D721Med (cell line): Measurements from ENCODE around the gene KLF15.

Experiments used
- DNase-seq: peaks from one replicate; pipeline ENCODE4 v3.0.0; 2011; ENCODE audit warnings: low spot score; ENCODE audit not compliant: insufficient read length
- FAIRE-seq: peaks from 2 replicates; lab custom pipeline; 2011; peaks lifted over from hg19 to GRCh38; lab: Jason Lieb, UNC
- CTCF ChIP-seq: IDR thresholded peaks from 2 replicates; pipeline ENCODE4 v1.5.1; 2012; ENCODE audit warnings: mild to moderate bottlenecking, control low read depth; ENCODE audit not compliant: insufficient read depth; ENCODE audit errors: missing control alignments

Gene KLF15

GRCh38 chr3:126357295-126358037, at the start of gene KLF15:
Gene KLF15, minus strand, starts transcription at chr3:126357408. Its CDS starts 4,486 bp downstream, at chr3:126352922.
- TF ChIP-seq CTCF = no peak
- FAIRE-seq (no peak), DNase-seq (peak; percentile 87)

DNA sequence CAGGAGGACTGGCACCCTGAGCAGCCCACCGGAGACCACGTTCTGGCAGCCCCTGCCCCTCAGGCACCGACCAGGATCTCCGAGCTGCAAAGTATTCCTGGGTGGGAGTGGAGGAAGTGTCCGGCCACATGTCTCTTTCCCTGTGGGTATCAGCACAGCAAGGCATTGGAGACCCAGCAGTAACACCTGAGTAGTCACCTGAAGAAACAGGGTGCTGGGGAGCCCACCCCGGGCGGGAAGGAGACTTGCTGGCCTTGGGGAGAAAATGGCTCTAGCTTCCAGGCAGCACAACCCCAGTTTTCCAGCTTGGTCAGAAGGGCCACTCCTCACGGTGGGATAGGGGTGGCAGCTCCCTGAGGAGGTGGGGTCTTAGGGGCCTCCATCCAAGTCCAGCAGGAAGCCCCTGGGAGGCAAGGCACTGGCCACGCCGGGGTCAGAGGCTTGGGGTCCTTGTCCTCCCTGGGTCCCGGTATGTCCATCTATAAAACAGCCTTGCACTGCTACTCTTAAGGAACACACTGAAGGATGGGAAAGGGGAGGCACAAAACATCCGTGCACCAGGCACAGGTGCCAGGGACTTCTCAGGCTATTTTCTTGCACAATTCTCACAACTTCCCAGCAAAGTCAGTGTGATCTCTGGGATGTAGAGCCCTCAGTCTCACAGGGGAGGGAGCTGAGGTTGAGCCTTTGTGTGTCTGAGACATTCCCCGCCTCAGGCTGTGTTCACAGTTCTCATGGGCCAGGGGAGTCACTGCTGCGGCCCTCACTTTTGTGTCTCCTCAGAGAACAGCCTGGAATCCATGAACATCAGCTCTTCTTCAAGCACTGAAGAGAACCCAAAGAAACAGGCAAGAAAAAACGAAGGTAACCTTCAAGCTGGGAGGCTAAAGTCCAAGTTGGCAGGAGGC, 49.4 kb upstream of the KLF15 start:
- DNase-seq (no peak), FAIRE-seq (no peak)
- no peak for TF ChIP-seq CTCF

GRCh38 chr3:126402666-126403302, 45.6 kb upstream of the KLF15 start:
- FAIRE-seq (no peak), DNase-seq (no peak)
- TF ChIP-seq CTCF = no peak

GRCh38 chr3:126402178-126402577, 45.0 kb upstream of the KLF15 start:
- DNase-seq (no peak), FAIRE-seq (no peak)
- no peak for TF ChIP-seq CTCF

GRCh38 chr3:126401611-126402160, 44.5 kb upstream of the KLF15 start:
- DNase-seq (no peak), FAIRE-seq (no peak)
- TF ChIP-seq CTCF = no peak

DNA sequence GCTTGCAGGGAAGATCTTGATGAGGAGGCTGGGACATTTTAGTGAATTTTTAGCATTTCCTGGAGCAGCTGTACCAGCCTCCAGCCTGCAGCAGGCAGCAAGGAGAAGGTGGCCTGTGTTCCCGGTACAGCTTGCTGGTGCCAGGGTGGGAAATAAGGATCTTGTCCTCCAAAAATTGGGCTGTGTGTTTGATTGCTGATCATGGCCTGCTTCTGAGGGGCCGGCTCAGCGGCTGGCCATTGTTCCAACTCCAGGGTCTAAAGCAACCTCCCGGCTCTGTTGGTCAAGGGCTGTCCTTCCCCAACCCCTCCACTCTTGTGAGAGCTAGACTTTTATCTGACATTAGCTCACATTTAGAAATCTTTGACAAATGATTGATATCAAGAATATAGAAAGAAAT, 42.5 kb upstream of the KLF15 start:
- no peak for DNase-seq
- FAIRE-seq = no peak
- no peak for TF ChIP-seq CTCF
